ENCODE data around the gene C1orf116. TPM values are rescaled to one million over a fixed set of nuclear protein-coding genes. Genes with fewer than 3 reads are reported as not detected.
A peak's percentile ranks its signal among the peaks of the same experiment; 100 is the strongest.

The C1orf116 gene
- total RNA-seq, 6 experiments from 2014 or later: 0.02 to 0.09 (median 0.06) TPM

- Mint-ChIP-seq H3K9me3 (no peaks in the 10 kb centered on the region), H3K4me3 (no peak overlapping the region), H3K4me1 (ENCODE audit: low read depth) (peaks cover 13% of the 10 kb centered on the region), H3K27ac (no peak overlapping the region), H3K36me3 (ENCODE audit: low read depth) (no peaks in the 10 kb centered on the region), H3K27me3 (ENCODE audit: insufficient read depth) (peaks cover 11% of the 10 kb centered on the region)
- TF ChIP-seq CTCF (IDR thresholded peaks at IDR 0.05): no peak
- no peak for DNase-seq
Observed at GRCh38 chr1:206985162-206985749, 47.3 kb downstream of the C1orf116 start.

GRCh38 chr1:206982216-206982615 lies 50.3 kb downstream of the C1orf116 start:
- DNase-seq: peak; percentile 28
- H3K27ac Mint-ChIP-seq: no peak overlapping the region
- H3K4me3 Mint-ChIP-seq: no peak overlapping the region
- H3K36me3 Mint-ChIP-seq (ENCODE audit: low read depth): no peaks in the 10 kb centered on the region
- peaks cover 8% of the 10 kb centered on the region for H3K27me3 Mint-ChIP-seq (ENCODE audit: insufficient read depth)
- H3K4me1 Mint-ChIP-seq (ENCODE audit: low read depth): peaks cover 21% of the 10 kb centered on the region
- no peaks in the 10 kb centered on the region for H3K9me3 Mint-ChIP-seq
- TF ChIP-seq CTCF (IDR thresholded peaks at IDR 0.05): peak; percentile 81

GRCh38 chr1:206979379-206980043 lies 53.0 kb downstream of the C1orf116 start:
- H3K27me3 Mint-ChIP-seq (ENCODE audit: insufficient read depth): peaks cover 11% of the 10 kb centered on the region
- peak; percentile 73 for TF ChIP-seq CTCF (IDR thresholded peaks at IDR 0.05)
- no peaks in the 10 kb centered on the region for H3K9me3 Mint-ChIP-seq
- H3K36me3 Mint-ChIP-seq (ENCODE audit: low read depth): no peaks in the 10 kb centered on the region
- H3K4me1 Mint-ChIP-seq (ENCODE audit: low read depth): peaks cover 16% of the 10 kb centered on the region
- H3K27ac Mint-ChIP-seq: no peak overlapping the region
- H3K4me3 Mint-ChIP-seq: no peak overlapping the region
- peak; percentile 29 for DNase-seq

GRCh38 chr1:206978259-206978658 lies 54.3 kb downstream of the C1orf116 start:
- Mint-ChIP-seq H3K4me3 (no peak overlapping the region), H3K4me1 (ENCODE audit: low read depth) (peaks cover 16% of the 10 kb centered on the region), H3K9me3 (no peaks in the 10 kb centered on the region), H3K27ac (no peak overlapping the region), H3K36me3 (ENCODE audit: low read depth) (no peaks in the 10 kb centered on the region), H3K27me3 (ENCODE audit: insufficient read depth) (peaks cover 13% of the 10 kb centered on the region)
- DNase-seq: no peak
- no peak for TF ChIP-seq CTCF (IDR thresholded peaks at IDR 0.05)

GRCh38 chr1:206975306-206975705 lies 57.2 kb downstream of the C1orf116 start:
- DNase-seq: no peak
- Mint-ChIP-seq H3K9me3 (no peaks in the 10 kb centered on the region), H3K4me1 (ENCODE audit: low read depth) (peaks cover 9% of the 10 kb centered on the region), H3K4me3 (no peak overlapping the region), H3K27me3 (ENCODE audit: insufficient read depth) (peaks cover 25% of the 10 kb centered on the region), H3K27ac (no peak overlapping the region), H3K36me3 (ENCODE audit: low read depth) (no peaks in the 10 kb centered on the region)
- no peak for TF ChIP-seq CTCF (IDR thresholded peaks at IDR 0.05)

Data from HFFc6 (cell line).